ENCODE data around the gene PDLIM1.

Gene PDLIM1

DNA sequence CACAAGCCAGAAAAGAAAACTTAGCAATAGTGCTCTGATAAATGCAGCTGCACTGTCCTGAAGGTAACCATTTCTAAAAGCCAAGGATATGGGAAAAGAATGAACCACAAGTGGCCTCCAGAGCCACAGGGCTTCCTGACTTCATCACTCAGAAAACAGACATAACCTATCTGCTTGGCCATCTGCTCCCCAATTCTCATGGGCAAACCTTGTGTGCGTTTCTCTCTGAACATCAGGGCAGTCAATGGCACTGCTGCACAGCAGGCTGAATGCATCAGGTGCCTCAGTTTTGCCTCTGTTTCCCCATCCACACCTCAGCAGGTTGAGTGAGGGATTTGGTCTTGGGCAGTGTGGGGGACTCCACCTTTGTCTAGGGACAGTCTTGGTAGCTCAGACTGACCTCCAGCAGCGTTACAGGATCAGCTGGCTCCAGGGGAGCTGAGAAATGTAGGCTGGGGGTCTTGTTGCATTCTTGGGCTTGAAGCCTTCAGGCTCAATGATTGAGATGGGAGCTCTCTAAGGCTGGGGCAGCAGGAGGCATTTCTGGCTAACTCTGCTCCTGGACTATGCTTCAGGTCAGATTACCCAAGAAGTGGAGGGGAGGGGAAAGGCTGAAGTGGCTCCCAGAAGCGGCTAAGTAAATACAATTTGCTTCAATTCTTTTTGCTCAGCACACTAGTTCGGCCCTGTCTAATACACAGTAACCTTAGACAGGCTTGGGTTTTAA is 23.6 kb upstream of the PDLIM1 start:
- DNase-seq = peak; percentile 13

DNA sequence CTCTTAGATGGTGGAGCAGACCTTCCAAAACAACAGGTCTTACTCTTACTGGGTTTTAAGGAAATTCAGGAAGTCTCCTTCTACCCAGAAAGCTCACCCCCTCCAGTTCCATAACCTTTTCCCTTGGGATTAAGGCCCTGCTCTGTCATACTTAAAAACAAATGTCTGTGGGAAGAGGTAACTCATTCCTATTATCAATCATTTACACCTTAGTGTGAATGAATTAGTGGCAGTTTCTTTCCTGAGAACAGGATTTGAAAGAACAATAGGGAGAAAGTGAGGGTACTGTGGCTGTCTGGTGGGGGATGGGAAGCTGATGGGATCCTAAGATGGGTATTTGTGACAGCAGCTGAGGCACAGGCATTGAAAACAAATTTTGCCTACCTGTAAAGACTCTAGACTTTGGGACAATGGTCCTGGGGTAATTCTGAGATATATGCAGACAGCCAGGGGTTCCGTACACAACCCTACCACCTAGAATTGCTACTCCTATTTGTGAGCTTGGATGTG is 22.2 kb upstream of the PDLIM1 start:
- no peak for DNase-seq

DNA sequence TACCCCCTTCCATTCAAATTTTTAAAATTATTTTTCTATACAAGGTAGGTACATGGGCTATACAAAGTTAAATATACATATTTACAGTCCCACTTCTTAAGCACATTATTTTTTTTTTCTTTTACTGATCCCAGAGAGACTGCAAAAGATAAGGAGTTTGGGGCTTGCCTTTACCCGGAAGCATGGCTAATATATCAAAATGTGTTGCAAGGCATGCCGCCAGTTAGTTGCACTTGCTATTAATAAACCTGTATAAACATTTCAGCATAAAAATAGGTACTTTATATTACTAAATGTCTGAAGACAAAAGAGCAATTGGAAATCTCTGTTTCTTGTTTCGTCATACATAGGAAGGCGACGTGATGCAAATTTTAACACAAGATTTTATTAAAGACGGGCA is 21.5 kb upstream of the PDLIM1 start:
- no peak for DNase-seq

DNA sequence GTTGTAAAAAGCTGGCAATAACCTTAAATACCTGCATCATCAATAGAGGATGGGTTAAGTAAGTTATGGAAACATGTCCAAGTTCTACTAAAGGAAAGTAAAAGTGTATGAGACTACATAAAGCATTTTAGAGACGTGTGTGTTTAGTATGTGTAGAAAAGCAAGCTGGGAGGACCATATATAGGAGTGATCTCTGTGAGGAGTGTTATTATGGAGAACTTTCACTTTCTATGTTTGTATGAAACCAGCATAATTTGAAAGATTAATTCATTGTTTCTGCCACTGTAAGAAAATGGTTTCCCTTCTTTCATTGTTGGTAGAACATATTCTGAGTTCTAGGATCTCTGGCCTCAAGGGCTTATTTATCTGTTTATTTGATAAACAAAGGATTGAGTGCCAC is 19.2 kb upstream of the PDLIM1 start:
- DNase-seq = no peak

DNA sequence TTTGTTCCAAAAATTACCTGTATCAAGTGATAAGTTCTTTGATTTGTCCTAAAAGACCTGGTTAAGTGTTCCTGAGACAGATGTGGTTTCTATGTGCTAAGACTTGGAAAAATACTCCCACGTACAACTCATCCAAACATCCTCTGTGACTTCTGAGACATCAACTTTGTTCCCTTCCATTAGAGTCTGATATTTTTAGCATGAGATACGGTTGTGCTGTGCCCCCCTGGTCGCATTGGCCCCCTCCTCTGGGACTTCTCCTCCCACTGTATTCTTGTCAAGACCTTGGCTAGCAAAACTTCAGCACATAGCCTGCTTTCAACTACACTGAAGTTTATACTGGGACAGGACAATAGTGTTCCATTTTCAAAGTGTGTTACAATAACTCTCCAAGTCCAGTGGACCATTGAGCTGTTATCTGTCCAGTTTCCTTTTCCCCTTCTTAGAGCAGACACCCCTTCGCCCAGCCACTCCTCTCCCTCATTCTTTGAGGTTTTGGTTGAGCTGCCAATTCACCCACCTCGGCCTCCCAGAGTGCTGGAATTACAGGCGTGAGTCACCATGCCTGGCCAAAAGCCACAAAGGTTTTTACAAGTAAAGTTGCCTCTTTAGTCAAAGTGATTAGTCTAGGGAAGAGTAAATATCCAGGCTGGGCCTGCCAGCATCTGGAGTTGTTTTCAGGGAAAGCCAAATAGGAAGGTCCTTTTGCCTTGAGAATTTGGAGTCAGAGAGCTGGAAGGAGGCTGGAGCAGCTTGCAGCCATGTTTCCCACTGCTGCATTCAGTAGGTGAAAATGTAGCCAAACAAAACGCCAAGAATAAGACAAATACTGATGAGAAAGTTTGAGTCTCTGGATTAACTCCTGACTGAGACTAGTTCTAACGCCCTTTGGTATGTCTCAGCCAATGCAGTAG is 17.8 kb upstream of the PDLIM1 start:
- DNase-seq = no peak

DNA sequence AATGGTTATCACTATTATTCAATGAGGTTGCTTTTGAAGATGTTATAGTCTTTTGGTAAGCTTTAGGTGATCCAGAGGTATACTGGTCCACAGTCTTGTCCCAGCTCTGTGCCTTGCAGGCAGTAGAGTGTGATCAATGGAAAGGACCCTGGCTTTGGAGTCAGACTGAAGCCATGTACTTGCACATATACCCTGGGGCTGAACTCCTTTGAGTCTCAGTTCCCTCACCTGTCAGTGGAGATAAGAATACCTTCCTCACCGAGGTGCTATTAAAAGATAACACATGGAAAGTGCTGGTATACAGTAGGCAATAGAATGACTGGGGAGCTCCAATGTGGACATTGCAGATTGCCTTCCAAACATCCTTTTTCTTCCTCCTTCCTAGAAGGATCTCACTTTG is 16.0 kb upstream of the PDLIM1 start:
- DNase-seq = no peak

DNA sequence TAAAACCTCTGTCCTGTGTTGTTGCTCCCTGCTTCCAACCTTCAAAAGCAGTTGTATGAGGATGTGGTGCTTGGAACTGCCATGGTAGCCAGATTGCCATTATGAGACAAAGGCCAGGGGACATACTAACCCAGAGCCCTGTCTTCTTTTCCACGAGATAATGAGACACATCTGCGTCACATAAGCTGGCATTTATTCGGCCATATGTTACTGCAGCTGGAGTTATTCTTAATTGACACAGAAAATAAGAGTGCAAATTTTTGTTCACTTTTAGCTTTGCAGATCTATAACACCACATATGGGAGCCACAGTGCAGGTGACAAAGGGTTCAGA is 15.5 kb upstream of the PDLIM1 start:
- DNase-seq = no peak

DNA sequence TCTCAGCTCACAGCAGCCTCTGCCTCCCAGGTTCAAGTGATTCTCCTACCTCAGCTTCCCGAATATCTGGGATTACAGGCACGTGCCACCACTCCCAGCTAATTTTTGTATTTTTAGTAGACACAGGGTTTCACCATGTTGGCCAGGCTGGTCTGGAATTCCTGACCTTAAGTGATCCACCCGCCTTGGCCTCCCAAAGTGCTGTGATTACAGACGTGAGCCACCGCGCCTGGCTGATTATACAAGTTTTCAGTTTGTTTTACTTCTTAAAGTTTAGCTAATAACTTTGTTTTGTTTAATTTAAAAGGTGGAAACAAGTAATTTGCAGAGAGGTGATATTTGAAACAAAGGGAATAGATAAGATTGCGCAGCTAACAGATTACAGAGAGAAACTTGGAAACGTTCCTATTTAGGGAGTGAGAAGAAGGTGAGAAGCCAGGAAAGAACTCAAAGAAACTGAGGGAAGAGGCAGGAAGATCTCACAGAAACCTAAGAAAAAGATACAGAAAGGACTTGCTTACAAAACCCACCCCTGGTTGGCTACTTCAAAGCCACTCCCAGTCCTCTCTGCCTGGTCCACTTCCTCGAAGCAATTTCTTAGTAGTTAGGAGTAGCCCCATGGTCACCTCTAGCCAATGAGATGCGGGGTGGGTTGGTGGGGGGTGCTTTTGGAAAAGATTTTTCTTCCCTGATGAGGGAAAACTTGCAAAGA is 15.0 kb upstream of the PDLIM1 start:
- no peak for DNase-seq

DNA sequence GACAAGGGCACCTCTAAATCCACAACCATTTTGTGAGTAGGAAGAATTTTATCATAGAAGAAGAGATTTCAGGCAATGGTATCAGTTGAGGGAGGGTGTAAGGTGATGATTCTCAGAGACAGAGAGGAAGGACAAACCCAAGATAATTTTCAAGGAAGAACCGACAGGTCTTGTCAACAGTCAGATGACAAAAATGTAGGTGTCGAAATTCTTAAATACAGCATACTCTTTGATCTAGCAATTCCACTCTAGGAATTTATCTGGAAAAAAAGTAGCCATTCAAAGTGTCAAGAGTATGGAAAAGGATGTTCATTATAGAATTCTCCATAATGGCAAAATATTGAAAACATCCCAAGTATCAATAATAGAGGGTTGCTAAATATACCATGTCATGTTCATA is 14.2 kb upstream of the PDLIM1 start:
- DNase-seq = no peak

DNA sequence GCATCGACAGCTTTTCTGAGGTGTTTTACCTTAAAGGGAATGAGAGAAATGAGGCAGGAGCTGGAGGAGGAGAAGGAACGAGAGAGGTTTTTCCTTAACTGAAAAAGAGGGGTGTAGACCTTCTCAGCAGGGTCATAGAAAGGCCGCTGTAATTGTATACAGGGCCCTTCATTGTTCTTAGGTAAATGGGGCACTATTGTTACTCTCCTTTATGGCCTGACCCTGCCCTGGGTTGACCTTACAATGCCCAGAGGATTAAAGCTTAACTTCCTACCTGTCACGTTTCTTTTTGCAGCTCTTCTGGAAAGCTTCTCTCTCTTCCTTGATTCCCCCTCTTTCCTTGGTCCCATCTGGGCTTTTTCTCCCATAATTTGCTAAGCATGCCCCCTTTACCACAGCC is 13.7 kb upstream of the PDLIM1 start:
- no peak for DNase-seq

DNA sequence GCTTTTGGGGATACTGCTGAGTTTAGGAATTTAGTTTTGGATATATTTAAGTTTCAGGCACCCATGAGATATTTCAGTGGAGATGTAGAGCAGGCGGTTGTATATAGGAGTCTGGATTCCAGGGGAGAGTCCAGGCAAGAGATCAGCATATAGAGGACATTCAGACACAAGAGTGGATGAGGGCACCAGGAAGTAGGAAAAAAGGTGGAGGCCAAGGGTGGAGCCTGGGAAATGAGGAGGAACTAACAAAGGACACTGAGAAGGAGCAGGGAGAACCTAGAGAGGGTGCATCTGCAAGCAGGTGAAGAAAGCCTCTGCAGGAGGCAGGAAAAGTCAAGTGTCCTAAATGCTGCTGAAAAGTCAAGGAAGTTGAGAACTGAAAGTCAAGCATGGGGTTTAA is 13.1 kb upstream of the PDLIM1 start:
- DNase-seq = no peak

DNA sequence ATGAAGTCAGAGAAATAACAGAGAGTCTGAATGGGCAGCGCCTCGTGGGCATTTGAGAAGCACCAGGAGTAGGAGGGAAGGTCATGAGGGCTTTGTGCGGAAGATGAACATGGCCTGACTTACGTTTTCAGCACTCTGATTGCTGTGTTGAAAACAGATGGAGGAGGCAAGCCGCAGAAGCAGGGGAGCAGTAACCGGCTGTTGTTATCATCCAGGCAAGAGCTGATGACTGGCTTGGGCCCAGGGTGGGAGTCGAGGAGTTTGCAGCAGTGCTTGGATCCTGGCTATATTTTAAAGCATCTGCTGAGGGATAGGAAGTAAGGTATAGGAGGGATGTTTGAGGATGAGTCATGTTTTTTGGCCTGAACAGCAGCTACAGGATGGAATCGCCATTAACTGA is 12.7 kb upstream of the PDLIM1 start:
- DNase-seq = no peak

DNA sequence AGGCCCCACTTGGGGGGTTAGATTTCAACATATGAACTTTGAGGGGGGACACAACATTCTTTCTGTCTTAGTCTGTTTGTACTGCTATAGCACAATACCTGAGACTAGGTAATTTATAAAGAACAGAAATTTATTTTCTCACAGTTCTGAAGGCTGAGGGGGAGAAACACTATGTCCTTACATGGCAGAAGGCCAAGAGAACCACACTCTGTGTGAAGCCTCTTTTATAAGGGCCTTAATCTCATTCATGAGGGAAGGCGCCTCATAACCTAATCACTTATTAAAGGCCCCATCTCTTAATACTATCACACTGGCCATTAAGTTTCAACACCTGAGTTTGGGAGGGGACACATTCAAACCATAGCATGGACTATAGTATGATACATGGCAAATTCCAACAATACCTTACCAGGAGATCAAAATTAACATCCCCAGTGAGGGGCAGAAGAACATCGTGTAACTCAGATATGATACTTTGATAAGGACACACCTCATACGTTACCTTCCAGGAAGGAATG is 9.3 kb upstream of the PDLIM1 start:
- no peak for DNase-seq

DNA sequence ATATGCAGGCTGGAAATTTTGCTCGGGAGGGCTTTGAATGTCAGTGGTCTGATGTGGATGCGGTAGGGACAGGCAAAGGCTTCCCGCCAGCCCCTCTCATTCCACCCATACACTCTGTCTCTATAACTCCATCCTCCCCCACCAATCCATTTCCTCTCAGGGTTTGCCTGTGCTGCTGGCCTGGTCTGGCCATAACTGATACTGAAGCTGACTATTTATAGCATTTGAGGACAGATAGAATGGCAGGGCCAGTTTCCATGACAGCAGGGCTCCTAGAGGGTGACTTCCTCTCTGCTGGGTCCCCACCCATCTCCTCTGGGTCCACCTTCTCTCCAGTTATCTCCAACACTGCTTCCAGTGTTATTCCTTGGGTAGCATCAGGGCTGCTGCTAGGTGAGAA is 6.6 kb upstream of the PDLIM1 start:
- no peak for DNase-seq

DNA sequence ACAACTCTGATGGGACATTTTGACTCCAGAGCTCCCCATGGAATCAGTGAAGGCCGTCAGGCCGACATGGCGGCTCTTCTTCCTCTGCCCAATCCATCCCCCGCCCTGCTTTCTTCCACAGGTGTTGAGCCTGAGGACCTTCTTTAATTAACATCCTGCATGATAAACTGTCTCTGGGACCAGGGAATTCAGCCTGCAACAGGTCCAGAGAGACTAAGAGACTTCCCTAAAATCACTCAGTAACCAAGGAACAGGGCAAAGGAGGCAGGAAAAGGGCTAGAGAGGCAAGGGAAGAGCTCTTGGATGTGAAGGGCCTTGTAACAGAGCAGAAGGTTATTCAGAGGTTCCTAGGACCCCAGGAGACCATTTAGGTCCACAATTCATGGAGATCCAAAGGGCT is 6.0 kb upstream of the PDLIM1 start:
- no peak for DNase-seq

DNA sequence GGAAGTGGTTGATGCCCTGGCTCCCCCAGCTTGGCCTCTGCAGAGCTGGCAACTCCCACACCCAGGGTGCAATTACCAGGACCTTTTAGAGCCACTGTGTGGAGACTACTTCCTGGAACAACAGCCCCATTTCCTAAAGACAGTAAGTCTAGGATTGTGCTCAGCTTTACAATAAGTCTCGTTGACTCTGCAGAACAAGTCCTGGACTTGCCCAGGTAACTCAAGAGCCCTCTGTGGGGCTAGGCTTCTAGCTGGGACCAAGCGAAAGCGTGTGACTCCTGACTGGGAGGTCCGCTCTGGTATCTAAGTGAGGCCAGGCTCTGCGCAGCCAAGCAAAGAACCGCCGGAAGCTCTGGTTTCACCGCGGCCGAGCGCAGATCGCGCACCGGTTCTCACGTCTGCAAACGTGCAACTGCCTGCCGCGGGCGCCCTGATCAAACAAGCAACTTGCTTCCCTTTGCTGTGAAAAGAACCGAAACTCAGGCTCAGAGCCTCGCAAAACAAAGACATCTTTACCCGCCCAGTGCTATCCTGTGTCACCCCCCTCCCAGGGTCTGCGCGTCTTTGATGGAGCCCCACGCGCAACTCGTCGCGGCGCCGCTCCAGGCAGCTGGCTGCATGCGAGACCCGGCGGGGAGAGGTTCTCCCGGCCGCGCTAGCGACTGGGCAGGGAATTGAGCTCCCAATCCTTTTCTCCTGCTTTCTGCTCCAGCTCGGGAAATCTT is 4.4 kb upstream of the PDLIM1 start:
- DNase-seq = peak; percentile 62

DNA sequence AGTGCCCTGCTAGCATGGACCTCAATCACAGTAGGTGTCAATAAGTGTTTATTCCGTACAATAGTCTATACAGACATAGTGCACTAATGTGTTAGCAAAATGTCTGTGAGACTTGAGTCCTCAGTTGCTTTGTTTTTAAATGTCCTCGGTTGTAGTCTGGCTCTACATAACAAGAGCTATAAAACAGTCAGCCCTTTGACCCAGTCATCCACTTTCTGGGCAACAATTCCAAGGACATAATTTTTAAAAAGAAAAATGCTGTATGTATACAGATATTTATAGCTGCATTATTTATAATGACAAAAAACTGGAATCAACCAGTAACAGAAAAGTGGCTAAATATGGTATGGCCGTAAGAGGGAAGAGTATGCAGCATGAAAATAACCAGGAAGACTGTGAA is 2.8 kb upstream of the PDLIM1 start:
- no peak for DNase-seq

DNA sequence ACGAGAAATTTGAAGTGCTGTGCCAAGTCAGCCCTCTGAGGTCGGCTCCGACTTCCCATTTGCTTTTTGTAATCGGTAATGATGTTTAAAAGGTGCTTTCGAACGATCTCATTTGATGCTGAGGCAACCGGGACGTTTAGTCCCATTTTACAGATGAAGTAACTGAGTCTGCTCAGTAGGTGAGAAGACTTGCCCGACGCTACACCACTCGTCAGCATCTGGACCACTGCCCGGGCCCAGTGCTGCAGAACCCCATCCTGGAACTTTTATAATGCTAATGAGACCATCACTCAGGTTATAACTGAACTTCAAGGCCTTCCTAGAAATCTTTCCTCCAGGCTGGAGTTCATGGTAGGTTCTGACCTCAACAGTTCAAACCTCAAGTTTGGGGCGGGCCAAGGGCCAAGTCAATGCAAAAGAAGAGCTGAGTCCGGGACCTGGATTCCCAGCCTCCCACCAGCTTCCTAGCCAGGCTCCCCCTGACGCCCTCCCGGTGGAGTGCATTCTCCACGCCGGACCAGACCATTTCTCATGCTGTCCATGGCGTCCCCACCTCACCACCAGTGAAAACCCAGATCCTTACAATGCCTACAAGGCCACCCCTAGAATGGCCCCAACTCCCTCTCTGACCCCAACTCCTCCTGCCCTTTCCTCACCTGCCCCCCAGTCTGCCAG is 699 bp upstream of the PDLIM1 start:
- no peak for DNase-seq

DNA sequence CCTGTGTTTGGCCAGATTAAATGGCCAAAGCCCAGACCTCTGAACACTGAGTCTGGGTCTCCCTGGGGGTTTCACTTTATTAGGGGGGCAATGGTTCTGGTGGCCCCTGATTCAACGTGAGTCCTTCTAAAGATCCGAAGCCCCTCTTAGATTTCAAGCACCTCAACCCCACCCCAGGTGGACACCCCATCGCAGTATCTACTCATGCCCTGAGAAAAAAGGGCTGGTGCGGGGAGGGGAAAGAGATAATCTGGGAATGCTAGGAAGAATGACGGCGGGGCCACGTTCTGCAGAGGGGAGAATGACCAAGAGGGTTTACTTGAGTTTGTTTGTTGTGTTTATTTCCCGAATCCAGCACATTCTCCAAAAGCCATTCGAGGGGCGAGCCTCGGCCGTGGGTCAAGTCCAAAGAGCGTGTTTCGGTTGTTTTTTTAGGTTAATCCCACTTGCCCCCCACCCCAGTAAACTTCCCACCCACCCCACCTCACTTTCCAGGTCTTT is 832 bp downstream of the PDLIM1 start:
- DNase-seq = no peak

DNA sequence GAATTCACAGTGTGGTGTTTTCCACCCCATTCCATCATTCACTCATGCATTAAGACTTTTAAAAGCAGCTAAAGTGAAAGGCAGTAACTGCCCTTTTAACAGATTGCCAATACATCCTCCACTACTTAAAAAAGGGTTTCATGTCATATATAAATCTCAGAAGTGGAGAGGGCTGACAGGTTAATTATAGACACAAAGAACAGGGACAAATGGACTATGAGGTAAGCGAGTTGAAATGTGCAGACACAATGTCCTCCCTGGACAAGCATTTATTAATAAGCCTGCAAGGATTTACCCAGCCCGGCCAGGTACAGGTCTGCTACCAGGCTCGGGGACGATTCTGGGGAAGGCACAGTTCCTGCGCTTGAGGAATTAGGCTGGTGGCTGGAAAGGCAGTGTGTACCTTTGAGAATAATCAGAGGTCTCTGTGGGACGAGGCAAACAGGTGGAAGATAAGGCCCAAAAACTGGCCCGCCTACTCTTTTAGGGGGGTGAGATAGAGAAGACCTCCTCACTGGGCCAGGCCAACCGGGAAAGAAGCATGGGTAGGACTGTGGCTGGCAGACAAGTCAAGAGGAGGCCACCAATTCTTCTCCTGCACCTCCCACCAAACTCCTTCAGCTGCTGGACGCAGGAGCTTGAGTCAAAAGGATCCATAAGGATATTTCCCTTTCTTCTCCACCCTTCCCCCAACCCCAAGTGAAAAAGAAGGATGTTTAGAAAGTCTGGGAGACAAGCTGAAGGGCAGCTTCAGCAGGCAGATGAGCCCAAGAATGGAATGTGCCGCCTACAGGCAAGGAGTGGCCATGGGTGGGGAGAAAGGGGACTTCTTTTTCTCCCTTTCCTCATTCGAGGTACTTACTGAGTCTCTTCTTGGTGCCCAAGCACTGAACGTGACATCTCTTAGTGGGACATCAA is 1.5 kb downstream of the PDLIM1 start:
- no peak for DNase-seq

DNA sequence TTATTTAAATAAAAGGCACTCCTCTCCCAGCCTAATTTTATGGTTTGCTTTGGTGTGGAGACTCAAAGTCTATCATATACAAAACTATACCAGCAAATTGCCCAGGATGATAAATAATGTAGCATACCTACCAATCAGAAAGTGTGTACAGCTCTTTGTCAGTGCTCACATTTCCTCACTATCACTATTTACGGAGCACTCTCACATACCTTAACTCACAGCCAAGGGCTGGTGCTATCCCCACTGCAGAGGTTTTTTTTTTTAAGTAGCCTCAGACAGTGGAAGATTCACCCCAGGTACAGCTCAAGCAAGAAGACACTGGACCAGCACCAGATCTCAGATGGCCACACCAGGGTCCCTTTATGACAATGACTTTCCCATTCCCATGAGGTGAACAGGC is 2.5 kb downstream of the PDLIM1 start:
- DNase-seq = no peak

All from NCI-H1436 (cell line).